NCI-H2196 treated with DMSO at 0.1 percent for 48 hours (cell line): ENCODE measurements around the gene SLC38A3.

Source experiments
- DNase-seq: peaks from one replicate; lab custom pipeline; 2025; ENCODE audit not compliant: unreplicated experiment; lab: John Stamatoyannopoulos, UW

SLC38A3 gene

DNA sequence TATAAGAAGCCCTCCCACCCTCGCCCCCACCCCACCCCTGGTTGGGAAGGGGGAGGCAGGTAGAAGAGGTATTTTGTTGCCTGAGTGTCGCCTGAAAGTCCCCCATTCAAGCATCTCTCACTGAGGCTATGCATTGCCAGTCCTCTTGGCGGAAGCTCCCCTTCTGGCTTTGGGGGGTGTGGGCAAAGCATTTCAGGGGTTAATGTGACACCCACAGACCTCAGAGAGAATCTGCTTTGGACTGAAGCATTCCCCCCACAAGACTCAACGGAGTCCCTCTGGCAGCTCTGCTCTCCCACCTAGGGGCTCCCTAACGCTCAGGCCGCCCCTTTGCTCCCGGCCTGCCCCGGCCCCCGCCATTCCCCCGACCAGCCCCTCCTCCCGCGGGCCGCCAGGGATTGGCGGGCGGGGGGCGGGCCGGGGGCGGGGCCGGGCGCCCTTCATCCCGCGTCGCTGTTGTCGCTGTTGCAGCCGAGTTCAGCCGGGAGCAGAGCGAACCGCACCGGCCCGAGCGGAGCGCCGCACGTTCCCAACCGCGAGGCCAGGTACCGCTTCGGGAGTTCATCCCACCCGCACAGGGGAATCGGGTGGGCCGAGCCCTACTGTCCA, at the start of gene SLC38A3:
SLC38A3 (plus strand) TSS at position 468 of the 609 bp plus-strand sequence. CDS start 8,929 bp downstream, outside the sequence.
- no peak for DNase-seq

DNA sequence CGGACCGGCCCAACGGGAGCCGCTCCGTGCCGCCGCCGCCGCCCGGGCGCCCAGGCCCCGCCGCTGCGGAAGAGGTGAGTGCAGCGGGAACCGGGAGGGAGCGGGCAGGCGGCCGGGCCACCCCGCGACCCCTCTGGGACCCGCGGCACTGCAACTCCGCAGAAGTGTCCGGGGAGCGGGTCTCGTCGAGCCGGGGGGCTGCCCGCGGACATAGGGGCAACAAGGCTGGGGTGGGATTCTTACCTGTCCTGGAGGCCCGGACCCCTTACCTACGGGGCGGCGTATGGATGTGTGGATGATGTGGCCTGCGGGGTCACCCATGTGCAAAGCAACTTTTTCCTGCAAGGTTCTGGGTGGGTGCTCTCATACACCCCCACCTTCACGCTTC, 49.6 kb upstream of the SLC38A3 start:
- no peak for DNase-seq

DNA sequence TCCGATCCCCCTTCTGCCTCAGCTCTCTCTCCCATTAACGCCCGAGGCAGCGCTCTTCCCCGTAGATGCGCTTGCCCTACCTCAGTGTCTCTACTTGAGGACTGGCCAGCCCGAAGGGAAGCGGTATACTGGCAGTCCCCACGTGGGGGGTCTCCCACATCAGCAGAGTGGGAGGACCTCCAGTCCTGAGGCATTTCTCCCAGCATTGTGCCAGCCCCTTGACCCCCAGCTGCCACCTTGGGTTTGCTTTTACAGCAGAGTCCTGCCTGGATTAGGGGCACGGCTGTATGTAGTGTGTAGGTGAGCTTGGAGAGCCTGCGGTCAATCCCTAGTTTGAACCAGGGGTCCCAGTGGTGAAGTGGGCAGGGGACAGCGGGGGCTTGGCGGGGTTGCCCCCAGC, 49.2 kb upstream of the SLC38A3 start:
- no peak for DNase-seq

DNA sequence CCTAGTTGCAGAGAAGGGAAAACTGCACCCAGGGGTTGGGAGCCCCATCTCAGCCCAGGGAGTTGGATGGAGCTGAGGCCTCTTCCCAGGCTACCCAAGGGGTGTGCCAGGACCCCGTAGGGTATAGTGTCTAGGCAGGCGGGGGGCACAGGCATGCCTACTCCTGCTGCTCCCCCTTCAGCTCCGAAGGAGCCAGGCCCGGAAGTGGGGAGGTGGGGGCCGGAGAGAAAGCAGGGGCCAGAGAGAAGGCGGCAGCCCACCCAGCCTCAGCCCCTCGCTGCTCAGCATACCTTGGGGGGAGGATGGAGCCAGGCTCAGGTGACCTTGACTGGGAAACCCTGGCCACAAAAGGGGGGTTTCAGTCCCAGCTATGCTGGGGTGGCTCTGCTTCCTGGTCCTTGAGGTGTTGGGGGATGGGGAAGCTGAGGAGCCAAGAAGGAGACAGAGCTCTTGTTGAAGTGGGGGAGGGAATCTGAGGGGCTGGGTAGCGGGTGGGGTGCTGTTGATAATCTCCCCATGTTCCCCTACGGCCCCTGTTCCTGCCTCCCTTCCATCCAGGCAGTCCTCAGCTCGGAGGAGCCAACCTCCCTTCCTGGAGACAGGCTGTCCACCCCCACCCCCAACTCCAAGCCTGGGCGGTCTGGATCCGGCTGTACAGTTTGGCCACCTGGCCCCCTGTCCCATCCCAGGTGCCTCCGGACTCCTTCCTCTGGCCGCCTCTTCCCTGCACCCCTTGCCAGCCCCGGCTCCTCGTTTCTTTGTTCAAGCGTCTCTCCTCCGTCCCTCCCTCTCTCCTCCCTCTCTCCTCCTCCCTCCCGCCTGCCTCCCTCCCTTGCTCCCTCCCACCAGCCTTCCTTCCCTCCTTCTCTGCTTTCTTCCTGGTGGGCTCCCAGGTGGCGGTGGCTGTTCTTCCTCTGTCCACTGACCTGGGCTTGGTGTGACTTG, 48.2 kb upstream of the SLC38A3 start:
- DNase-seq: no peak

DNA sequence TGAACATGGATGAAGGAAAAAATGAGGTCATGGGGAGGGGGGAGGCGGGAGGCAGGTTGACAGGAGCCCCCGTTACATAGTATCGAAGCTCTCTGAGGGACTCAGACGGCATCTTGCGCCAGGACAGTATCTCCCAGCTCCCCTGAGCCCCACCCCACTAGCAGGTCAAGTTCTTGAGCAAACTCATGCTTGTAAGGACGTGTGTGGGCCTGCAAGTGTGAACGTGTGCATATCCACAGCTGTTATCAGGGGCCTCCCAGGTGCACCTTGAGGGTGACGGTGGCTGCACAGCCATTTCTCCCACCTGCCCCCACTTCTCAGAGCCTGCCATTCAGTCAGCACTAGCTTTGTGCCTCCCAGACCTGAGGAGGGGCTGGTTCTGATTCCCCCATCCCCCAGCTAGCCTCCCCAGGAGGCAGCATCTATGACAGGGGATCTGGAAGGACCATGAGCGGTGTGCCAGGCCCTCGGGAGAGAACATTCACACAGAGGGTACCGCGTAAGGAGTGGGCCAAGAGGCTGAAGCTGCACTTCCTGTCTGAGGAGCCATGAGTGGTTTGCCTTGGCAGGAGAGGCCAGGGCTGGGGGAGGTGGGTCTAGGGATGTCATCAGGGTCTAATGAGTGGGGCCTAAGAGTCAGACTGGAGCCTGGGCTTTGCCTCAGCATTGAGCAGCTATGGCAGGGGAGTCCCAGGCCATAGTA, 47.1 kb upstream of the SLC38A3 start:
- DNase-seq: no peak

DNA sequence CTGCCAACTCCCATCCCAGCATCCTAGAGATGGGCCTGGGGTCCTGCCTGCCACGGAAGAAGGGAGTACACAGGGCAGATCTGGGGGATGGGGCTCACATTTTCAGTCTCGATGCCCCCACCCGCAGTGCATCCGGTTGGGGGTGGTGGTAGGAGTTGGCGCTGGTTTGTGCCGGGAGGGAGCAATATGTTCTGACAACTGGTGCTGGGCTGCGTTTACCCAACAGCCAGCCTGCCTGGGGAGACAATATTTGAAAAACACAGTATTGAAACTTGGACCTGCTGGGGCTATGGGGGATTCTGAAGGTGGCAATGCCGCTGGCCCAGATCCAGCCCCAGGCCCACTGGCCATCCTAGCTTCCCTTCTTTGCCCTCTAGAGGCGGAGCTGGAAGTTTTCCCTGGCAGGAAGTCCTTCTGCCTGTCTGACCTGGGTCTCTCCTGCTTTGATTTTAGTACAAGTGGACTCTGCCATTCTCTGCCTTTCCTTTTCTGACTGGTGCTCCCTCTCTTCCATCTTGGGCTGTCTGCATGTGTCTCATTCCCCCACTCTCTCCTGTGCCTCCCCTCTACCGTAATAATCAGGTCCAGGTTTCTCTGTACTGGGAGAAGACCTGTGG, 46.4 kb upstream of the SLC38A3 start:
- DNase-seq: no peak

DNA sequence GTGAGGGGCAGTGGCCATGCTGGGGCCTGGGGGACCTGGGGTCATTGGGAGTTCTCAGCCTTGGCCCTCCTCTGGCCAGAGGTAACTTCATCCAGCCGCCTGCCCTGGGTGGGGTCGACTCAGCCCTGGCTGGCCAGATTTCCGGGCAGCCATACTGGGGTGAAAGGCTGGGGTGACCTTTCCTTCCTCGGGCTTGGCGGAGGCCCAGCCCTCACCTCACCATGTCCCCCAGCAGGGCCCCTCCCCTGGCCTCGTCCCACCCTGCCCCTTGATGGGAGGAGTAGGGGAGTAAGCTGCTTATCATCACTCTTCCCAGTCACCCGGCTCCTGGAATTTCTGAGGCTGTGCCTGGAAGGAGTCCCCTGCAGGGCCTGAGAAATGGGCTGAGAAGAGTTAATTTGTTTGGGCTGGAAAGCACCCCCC, 44.5 kb upstream of the SLC38A3 start:
- DNase-seq: no peak

DNA sequence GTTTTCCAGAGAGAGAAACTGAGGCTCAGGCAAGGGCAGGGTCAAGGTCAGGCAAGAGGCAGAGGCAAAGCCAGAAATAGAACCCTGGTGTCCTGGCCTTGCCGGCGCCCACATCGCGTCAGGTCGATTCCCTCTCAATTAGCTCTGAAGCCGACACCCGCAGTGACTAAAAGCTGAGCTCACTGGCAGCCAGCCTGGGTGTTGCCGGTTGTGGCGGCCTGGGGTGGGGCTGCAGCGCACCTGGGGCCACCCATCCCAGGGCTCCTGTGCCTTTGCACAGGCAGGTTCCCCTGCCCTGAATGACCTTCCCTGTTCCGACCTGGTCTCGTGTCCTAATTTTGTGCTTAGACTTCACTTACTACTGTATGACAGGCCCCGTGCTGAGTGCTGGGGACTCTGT, 43.8 kb upstream of the SLC38A3 start:
- DNase-seq: no peak

DNA sequence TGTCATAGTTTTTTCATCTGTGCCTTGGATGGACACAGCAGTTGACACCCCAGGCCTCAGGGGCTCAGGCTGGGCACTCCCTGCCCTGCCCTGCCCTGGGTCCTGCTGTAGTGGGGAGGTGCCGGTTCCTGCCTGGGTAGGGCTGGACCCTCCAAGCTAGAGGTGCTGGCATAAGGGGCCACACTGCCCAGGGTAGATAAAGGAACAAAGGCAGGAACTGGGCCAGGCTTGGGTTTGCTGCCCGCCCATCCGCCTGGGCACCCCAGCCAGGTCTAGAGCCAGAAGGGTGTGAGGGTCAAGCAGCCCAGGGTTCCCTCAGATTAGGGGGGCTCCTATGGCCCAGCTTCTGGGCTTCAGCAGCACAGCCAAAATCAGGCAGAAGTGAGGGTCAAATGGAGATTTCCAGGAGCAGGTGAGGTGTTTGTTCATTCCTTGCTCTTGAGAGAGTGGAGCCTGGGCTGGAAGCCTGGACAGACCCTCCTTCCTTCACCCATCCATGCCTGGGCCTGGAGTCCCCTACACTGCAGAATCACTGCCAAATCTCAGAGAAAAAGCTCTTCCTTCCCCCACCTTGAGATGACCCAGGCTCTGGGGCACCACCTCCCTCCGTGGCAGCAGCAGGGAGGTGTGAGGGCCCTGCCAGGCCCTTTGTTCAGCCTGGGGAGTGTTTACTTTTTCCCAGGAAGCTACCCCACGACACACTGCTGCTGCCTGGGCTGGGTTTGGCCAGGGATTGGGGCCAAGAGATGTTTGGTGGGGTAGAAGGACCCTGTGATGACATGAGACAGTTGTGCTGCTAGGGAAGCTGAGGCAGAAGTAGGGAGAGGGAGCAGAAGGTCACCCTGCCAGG, 42.8 kb upstream of the SLC38A3 start:
- DNase-seq: no peak

DNA sequence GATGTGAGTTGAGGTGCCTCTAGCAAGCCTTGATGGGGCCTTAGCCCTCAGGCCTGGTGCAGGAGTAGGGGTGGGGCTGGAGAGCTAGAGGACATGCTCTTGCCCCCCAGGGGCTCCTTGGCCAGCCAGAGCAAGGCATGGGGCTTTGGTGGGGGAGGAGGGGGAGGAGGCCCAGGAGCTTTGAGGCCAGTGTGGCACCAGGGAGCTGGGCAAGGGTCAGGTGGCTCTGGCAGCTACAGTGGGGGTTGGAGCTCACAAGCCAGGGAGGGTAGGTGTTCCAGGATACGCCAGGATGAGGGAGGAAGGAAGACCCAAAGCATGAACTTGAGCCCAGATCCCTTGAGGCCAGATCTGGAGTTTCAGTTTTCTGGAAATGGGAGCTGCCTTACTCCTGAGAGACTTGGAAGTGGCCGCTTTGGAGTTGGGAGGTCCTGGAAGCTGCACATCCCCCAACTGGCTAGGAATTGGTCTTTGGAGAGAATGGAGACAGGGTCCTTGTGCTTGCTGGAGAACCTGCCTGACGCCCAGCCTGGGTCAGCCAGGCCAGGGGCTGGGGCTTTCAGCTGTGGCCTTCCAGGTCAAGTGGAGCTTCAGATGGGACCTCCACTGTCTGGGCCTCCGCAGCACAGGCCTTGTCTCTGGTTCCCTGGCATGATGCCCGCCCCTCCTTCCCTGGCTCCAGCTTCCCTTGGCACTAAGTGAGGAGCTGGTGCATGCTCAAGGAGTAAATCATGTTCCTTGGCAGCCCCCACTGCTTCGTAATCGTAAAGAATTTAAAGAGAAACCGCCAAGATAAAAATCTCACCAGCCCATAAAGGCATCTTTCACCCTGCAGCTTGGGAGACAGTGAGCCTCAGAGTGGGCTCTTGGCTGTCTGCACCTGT, 41.3 kb upstream of the SLC38A3 start:
- no peak for DNase-seq

DNA sequence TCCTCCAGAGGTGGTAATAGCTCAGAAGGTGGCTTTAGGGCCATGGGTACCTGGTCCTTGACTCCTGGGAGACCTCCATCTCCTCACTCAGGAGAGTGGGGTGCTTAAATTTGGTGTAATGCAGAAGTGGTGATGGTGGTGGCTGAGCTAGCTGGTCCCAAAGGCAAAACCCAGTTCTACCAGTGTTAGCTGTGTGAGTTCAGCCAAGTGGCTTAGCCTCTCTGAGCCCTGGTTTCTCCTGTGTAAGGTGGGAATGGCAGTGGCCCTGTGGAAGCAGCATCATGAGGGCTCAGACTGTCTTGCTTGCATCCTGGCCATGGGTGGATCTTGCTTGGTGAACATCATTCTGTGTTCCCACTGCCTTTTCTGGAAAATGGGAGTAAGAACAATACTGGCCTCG, 40.6 kb upstream of the SLC38A3 start:
- DNase-seq: no peak

DNA sequence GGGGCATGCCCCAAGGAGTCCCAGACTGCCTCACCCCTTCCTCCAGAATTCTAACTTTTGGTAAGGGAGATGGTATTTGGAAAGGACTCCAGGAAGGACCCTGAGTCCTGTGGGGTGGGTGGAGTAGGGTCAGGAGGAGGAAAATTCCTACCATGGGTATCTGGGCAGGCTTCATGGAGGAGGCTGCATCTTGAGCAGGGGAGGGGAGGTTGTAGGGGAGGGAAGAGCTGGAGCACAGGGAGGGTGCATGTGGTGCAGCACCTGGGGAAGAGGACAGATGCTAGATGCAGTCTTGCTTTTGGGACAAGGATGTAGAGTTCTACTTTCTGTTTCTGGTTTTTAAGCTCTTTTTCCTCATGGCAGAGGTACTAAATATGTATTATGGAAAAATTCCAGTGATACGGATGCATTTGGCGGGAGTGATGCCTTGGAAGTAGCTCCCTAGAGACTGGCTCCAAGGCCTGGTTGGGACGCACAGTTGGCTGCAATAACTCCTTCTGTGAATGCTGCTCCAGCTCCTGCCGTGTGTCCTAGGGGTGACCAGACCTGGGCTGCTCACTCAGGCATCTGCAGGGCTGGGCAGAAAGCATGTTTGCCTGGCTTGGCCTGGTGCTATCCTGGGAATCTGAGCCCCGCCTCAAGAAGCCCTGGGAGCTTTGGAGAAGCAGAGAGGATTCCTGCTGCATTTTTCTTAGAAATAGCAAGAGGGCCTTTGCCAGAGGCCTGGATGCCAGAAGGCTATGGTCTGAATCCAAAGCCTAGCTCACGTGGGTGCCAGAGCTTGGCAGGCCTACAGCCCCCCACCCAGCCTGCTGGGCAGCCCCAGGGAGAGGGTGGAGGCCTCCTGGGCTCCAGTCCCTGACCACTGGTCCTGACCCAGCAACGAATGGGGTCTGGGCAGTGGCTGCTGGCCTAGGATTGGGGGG, 39.8 kb upstream of the SLC38A3 start:
- DNase-seq: no peak

DNA sequence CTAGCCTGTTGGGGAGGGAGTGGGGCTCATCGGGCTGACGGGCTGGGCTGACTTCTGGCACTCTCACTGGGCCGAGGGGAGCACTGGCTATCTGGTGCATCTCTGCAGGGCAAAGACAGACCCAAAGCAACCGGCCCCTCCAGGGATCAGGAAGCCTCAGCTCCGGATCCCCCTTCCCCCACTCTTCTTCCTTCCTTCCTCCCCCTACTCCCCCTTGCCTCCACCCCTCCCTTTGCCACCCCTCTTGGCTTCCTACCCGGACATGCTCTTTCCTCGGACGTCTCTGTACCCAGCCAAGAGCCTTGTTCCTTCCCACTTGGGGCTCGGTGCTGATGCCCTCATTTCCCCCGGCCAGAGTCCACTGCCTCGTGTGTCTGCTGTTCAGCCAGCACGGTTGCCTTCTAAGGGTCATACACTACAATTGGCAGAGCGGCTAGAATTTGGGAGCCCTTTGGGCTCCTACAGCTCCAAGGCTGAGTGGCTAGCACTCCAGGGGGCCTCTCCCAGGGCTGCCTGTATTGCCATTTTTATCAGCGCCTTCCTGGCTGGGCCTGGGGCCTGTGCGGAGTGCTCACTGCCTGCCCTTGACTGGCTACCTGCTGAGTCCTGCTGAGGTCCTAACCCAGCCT, 39.0 kb upstream of the SLC38A3 start:
- no peak for DNase-seq

DNA sequence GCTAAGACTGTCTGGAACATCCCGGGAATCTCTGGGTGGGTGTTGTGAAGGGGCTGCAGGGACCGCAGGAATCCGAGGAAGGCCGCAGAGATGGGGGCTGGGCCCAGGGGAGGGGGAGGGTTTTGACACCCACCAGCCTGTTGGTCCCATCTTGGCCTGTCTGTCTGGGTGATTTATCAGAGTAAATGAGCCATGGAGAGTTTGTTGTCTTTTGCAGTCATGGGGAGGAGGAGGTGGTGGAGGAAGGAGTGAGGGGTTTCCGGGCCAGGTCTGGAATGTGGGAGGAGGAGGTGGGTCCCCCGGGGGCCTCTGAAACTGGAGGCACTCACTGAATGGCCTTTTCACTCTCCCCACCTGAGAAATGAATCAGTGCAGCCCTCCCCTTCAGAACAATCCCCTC, 38.5 kb upstream of the SLC38A3 start:
- no peak for DNase-seq

DNA sequence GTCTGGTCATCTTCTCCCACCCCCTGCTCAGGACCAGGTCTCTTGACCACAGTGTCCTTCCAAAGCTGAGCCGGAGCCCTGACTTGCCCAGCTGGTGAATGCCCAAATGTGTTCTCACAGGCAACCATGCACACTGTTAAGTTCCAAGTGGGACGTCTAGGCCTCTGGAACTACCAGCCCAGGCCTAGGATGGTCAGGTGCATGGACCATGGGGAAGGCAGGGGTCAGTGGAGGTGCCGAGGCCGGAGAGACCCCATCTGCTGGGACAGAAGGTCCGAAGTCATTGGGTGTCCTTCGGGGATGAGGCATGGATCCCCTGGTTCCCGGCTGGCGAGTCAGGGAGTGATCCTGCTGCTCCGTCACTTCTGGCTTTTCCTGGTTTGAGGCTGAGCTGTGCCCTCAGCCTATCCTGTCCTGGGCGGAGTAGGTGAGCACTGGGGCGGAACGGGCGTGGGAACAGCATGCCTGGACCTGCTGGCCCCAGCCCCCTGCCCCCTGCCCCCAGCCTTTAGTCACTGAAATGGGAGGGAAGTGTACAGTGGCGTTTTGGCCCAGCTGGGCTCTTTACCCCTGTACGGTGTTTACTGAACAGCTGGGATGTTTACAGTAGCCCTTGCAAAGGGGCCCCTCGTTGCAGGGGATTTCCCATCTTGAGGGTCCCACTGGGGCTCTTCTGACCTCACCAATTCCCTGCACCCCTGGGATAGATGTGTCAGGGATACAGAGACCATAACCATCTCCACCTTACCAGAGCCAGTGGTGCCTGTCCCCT, 37.8 kb upstream of the SLC38A3 start:
- DNase-seq: no peak

DNA sequence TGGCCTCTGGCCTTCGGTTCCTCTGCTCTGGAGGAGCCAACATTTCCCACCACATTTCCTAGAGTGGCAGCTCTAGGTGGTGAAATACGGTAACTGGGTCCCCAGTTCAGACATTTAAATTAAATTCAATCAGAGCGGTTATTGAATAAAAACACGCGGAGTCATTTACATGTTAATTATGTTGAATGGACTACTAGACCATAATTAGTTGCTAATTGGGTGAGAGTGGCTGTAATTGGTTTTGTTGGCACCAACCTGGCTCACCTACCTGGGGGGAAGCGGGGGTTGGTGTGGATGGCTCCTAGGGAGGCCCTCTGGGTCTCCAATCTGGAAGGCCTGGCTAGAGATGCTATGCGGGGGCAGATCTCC, 37.2 kb upstream of the SLC38A3 start:
- no peak for DNase-seq

DNA sequence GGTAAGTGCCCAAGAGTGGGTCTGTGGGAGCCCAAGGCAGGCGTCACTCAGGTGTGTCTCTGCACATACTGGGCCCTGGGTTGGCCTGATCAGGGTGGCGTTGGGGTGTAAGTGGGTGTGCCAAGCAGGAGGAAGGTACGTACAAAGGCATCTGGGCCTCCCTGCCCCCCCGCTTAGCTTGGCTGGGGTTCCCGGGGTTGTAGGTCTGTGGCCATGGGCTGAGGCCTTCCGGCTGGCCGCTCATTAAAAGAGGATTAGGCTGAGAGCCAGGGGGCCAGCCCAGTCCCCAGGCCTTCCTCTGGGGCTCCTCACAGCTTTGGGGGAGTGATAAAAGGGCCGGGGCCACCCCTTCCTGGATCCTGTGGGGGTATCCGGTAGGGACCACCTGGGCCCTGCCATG, 36.7 kb upstream of the SLC38A3 start:
- DNase-seq: no peak
